C4-2B (cell line): ENCODE results near the gene PLCB4.

Experiments used
- CTCF ChIP-seq: fragments of 450-650 bp; conservative IDR thresholded peaks from 2 replicates; pipeline ENCODE4 v1.5.1; 2017; ENCODE audit warnings: mild to moderate bottlenecking
- ZFX ChIP-seq: fragments of 450-650 bp; IDR thresholded peaks from 2 replicates; pipeline ENCODE4 v1.6.1; 2017

- TF ChIP-seq CTCF (no peak), ZFX (no peak)
Observed at GRCh38 chr20:9196110-9196509, 127.2 kb downstream of the PLCB4 start.
